Smooth muscle cell (in vitro differentiated cells): ENCODE data around the gene CTTNBP2. TPM values are rescaled to one million over a fixed set of nuclear protein-coding genes. Genes with fewer than 3 reads are reported as not detected.

Source experiments
- DNase-seq: peaks from one replicate; lab custom pipeline; 2025; ENCODE audit not compliant: unreplicated experiment; lab: John Stamatoyannopoulos, UW
- H2AFZ ChIP-seq: fragments of 200-600 bp; sonication (generic); 2 replicates; pipeline ENCODE4 v1.6.0; 2016; ENCODE audit warnings: antibody characterized with exemption, low read depth, mild to moderate bottlenecking
- H3F3A ChIP-seq: fragments of 200-600 bp; sonication (generic); 2 replicates; pipeline ENCODE4 v1.6.0; 2017; ENCODE audit warnings: antibody characterized with exemption, low read depth
- H3K27ac ChIP-seq: fragments of 200-600 bp; sonication (generic); 2 replicates; pipeline ENCODE4 v1.5.1; 2016; ENCODE audit warnings: low read depth, mild to moderate bottlenecking
- H3K27me3 ChIP-seq: fragments of 200-600 bp; sonication (generic); 2 replicates; pipeline ENCODE4 v1.6.1; 2016; ENCODE audit warnings: low read depth, mild to moderate bottlenecking
- H3K36me3 ChIP-seq: fragments of 200-600 bp; sonication (generic); 2 replicates; pipeline ENCODE4 v1.5.1; 2016; ENCODE audit warnings: low read depth
- H3K4me1 ChIP-seq: fragments of 200-600 bp; sonication (generic); 2 replicates; pipeline ENCODE4 v1.5.1; 2016; ENCODE audit warnings: low read depth
- H3K4me2 ChIP-seq: fragments of 200-600 bp; sonication (generic); 2 replicates; pipeline ENCODE4 v1.6.0; 2016; ENCODE audit warnings: mild to moderate bottlenecking
- H3K4me3 ChIP-seq: fragments of 200-600 bp; sonication (generic); 2 replicates; pipeline ENCODE4 v1.5.1; 2016; ENCODE audit warnings: mild to moderate bottlenecking
- H3K79me2 ChIP-seq: fragments of 200-600 bp; sonication (generic); 2 replicates; pipeline ENCODE4 v1.6.0; 2016; ENCODE audit warnings: low read depth, mild to moderate bottlenecking
- H3K9ac ChIP-seq: fragments of 200-600 bp; sonication (generic); 2 replicates; pipeline ENCODE4 v1.6.0; 2016; ENCODE audit warnings: low read depth
- H3K9me3 ChIP-seq: fragments of 200-600 bp; sonication (generic); replicated peaks from 2 replicates; pipeline ENCODE4 v1.5.1; 2016; ENCODE audit warnings: low read depth
- H4K20me1 ChIP-seq: fragments of 200-600 bp; sonication (generic); 2 replicates; pipeline ENCODE4 v1.6.0; 2016; ENCODE audit warnings: low read depth
- WGBS: methylation state at CpG from one replicate; pipeline ENCODE4 v1.1.7; 2016; ENCODE audit warnings: low lambda C conversion rate; 5-methylcytosine and 5-hydroxymethylcytosine counted together
- polyA plus RNA-seq: library from polyadenylated mRNA; unstranded; fragments of >200 nt; fragmentation: Nextera tagmentation; extraction: Ambion mirVana; gene quantifications from 2 replicates; pipeline ENCODE4 v1.2.1, GENCODE V29; 2016
- total RNA-seq: library from RNA; depleted of rRNA; stranded (reverse); fragments of >200 nt; gene quantifications from 2 replicates; pipeline ENCODE4 v1.2.3, GENCODE V29; 2014
- TF ChIP-seq, protein P1 (sequence below): fragments of 200-600 bp; sonication (generic); IDR thresholded peaks from 2 replicates; pipeline ENCODE4 v1.5.1; 2017; ENCODE audit warnings: borderline replicate concordance, mild to moderate bottlenecking, antibody characterized with exemption; ENCODE audit not compliant: insufficient read depth, poor library complexity, severe bottlenecking

The CTTNBP2 gene, protein sequence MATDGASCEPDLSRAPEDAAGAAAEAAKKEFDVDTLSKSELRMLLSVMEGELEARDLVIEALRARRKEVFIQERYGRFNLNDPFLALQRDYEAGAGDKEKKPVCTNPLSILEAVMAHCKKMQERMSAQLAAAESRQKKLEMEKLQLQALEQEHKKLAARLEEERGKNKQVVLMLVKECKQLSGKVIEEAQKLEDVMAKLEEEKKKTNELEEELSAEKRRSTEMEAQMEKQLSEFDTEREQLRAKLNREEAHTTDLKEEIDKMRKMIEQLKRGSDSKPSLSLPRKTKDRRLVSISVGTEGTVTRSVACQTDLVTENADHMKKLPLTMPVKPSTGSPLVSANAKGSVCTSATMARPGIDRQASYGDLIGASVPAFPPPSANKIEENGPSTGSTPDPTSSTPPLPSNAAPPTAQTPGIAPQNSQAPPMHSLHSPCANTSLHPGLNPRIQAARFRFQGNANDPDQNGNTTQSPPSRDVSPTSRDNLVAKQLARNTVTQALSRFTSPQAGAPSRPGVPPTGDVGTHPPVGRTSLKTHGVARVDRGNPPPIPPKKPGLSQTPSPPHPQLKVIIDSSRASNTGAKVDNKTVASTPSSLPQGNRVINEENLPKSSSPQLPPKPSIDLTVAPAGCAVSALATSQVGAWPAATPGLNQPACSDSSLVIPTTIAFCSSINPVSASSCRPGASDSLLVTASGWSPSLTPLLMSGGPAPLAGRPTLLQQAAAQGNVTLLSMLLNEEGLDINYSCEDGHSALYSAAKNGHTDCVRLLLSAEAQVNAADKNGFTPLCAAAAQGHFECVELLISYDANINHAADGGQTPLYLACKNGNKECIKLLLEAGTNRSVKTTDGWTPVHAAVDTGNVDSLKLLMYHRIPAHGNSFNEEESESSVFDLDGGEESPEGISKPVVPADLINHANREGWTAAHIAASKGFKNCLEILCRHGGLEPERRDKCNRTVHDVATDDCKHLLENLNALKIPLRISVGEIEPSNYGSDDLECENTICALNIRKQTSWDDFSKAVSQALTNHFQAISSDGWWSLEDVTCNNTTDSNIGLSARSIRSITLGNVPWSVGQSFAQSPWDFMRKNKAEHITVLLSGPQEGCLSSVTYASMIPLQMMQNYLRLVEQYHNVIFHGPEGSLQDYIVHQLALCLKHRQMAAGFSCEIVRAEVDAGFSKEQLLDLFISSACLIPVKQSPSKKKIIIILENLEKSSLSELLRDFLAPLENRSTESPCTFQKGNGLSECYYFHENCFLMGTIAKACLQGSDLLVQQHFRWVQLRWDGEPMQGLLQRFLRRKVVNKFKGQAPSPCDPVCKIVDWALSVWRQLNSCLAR (N-terminal part only)
- total RNA-seq (22.9 and 42.3 TPM in 2 replicates), polyA plus RNA-seq (4.8 and 22.3 TPM in 2 replicates)

DNA sequence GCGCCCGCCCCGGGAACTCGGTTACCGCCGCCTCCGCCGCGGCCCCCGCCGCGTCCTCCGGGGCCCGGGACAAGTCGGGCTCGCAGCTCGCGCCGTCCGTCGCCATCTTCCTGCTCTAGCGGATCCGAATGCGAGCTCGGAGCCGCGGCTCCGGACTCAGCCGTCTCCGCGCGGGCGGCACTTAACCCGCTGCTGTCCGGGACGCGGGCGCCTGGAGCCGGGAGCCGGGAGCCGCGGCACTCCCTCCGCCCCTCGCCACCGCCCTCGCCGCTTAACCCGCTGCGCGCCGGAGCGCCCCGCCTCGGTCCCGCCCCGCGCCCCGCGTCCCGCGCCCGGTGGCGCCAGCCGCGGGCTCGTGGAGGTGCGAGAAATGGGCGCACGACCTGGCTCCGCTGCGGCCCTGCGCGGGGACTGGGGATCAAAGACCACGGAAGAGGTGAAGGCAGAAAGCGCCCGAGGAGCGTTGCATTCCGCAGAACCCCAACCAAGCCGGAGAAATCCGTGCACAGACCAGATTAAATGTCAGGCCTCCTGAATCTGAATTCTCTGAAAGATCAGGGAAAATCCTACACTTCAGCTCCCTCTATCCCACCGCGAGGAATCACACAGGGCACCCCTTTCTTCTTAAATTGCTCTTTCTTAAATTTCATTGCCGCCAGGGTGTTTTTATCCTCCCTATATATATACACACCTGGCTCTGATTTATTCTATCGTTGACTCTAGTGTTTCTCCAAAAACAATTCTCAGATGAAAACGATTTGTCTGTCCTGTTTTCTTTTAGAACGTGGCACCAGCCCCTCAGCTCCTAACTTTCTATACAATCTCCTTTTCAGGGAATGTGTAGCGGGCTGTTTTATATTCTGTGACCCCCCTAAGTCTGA lies at the start of gene CTTNBP2:
TSS of gene CTTNBP2 (minus strand) at position 132 of the 881 bp plus-strand sequence. CDS start at position 106, 26 bp downstream.
- no peak for DNase-seq
- peaks cover 6% of the 10 kb centered on the region for H3F3A ChIP-seq
- TF ChIP-seq, protein P1, sequence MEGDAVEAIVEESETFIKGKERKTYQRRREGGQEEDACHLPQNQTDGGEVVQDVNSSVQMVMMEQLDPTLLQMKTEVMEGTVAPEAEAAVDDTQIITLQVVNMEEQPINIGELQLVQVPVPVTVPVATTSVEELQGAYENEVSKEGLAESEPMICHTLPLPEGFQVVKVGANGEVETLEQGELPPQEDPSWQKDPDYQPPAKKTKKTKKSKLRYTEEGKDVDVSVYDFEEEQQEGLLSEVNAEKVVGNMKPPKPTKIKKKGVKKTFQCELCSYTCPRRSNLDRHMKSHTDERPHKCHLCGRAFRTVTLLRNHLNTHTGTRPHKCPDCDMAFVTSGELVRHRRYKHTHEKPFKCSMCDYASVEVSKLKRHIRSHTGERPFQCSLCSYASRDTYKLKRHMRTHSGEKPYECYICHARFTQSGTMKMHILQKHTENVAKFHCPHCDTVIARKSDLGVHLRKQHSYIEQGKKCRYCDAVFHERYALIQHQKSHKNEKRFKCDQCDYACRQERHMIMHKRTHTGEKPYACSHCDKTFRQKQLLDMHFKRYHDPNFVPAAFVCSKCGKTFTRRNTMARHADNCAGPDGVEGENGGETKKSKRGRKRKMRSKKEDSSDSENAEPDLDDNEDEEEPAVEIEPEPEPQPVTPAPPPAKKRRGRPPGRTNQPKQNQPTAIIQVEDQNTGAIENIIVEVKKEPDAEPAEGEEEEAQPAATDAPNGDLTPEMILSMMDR = no peak
- H4K20me1 ChIP-seq = no peaks in the 10 kb centered on the region
- peak within 1 kb of the TSS; percentile 81 for H3K4me3 ChIP-seq
- no peak within 1 kb of the TSS for H3K27ac ChIP-seq
- H2AFZ ChIP-seq = peak within 1 kb of the TSS; percentile 88
- H3K36me3 ChIP-seq = no peaks in the 10 kb centered on the region
- peak within 1 kb of the TSS; percentile 97 for H3K4me2 ChIP-seq
- no peaks in the 10 kb centered on the region for H3K9me3 ChIP-seq
- peaks cover 43% of the 10 kb centered on the region for H3K4me1 ChIP-seq
- peaks cover 38% of the 10 kb centered on the region for H3K79me2 ChIP-seq
- WGBS = 3% methylated on average over 65 of the region's 87 CpGs
- H3K9ac ChIP-seq = peak within 1 kb of the TSS; percentile 48
- H3K27me3 ChIP-seq = no peaks in the 10 kb centered on the region

DNA sequence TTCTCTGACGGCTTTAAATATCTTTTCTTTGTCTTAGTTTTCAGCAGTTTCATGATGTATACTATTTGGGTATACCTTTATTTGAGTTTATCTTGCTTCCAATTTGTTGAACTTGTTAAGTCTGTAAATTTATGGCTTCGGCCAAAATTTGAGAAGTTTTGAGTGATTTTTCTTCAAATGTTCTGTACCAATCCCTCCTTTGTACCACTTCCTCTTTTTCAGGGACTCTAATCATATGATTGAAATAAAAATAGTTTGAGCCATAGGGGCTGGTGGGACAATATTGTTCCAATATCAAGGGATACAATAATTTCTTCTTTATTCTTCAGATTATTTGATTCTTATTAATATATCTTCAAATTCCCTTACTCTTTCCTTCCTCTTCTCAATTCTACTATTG lies 43.1 kb upstream of the CTTNBP2 start:
- Histone ChIP-seq H3K4me2 (no peak overlapping the region), H3K4me3 (no peak overlapping the region), H2AFZ (no peak overlapping the region), H3K27ac (no peak overlapping the region), H3K9me3 (no peaks in the 10 kb centered on the region), H3K27me3 (no peaks in the 10 kb centered on the region), H4K20me1 (no peaks in the 10 kb centered on the region), H3K9ac (no peak overlapping the region), H3K36me3 (no peaks in the 10 kb centered on the region), H3K4me1 (no peaks in the 10 kb centered on the region), H3K79me2 (no peaks in the 10 kb centered on the region), H3F3A (no peaks in the 10 kb centered on the region)
- WGBS = 93% methylated on average over 2 of the region's 2 CpGs
- TF ChIP-seq, protein P1 = no peak
- no peak for DNase-seq

DNA sequence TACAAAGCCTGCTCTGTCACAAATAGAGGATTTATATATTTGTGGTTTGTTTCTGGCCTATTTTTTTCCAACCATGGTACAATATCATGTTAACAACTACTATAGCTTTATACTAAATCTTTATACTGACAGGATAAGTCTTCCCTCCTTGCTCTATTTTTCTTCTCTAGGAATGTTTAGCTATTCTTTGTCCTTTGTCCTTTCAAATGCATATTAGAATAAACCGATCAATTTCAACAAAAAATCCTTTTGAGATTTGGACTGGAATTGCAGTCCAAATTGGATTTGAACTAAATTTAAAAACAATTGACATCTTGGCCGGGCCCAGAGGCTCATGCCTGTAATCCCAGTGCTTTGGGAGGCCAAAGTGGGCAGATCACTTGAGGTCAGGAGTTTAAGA lies 39.2 kb upstream of the CTTNBP2 start:
- Histone ChIP-seq H3K27ac (no peak overlapping the region), H3K79me2 (no peaks in the 10 kb centered on the region), H3K4me3 (no peak overlapping the region), H3K4me1 (no peaks in the 10 kb centered on the region), H3K36me3 (no peaks in the 10 kb centered on the region), H3K9me3 (no peaks in the 10 kb centered on the region), H3K9ac (no peak overlapping the region), H2AFZ (no peak overlapping the region), H3K27me3 (no peaks in the 10 kb centered on the region), H4K20me1 (no peaks in the 10 kb centered on the region), H3K4me2 (no peak overlapping the region), H3F3A (no peaks in the 10 kb centered on the region)
- TF ChIP-seq, protein P1 = no peak
- WGBS = 84% methylated on average over 2 of the region's 2 CpGs
- DNase-seq = no peak
